K562 (cell line): ENCODE data around the gene RALGAPA2. TPM values are rescaled to one million over a fixed set of nuclear protein-coding genes. Genes with fewer than 3 reads are reported as not detected.

Experiments
- ATAC-seq: fragments of 200-7000 bp; cut with Tn5 transposase; 3 replicates; pipeline ENCODE4 v1.9.1; 2020; ENCODE audit warnings: moderate library complexity
- BruUV-seq: library from RNA; stranded (reverse); fragments of 400-500 nt; replicated peaks from 2 replicates; lab custom pipeline; 2021; lab: Mats Ljungman, UMichigan
- CTCF ChIA-PET: fragments of 300-600 bp; formaldehyde crosslinking; extraction: SDS; loops from one replicate; lab custom pipeline; 2021; ENCODE audit warnings: low intra/inter-chr PET ratio; lab: Yijun Ruan, JAX
- POLR2A ChIA-PET: fragments of 300-600, 350-650 bp; sonication (Branson Sonifier 250); formaldehyde crosslinking; extraction: SDS; loops from one replicate; lab custom pipeline; 2021; ENCODE audit warnings: antibody characterized with exemption, inconsistent platforms; lab: Yijun Ruan, JAX
- DNase-seq, 4 experiments: peaks; one replicate each; pipeline versions ENCODE4 v3.0.0 to v3.0.0-alpha.2; 2011 to 2018; ENCODE audit warnings: low spot score in 3 of 4, mixed read lengths in 3 of 4; ENCODE audit errors: extremely low read depth in 1 of 4
- FAIRE-seq: peaks from 2 replicates; lab custom pipeline; 2011; peaks lifted over from hg19 to GRCh38; lab: Jason Lieb, UNC
- H2AFZ ChIP-seq: 2 replicates; pipeline ENCODE4 v1.6.0; 2011; ENCODE audit warnings: low read depth, low read length, control low read depth, inconsistent platforms
- H3K27ac ChIP-seq: fragments of 200-600 bp; 3 replicates; pipeline ENCODE4 v1.8.0; 2011; ENCODE audit warnings: low read depth, mild to moderate bottlenecking, control low read depth, inconsistent platforms, low read length, moderate library complexity, mixed read lengths; ENCODE audit errors: extremely low read depth
- H3K27me3 ChIP-seq, 2 experiments: fragments of 300-600 bp in 1 of 2; 2 replicates in 1 of 2; 3 replicates in 1 of 2; pipeline versions ENCODE4 v1.6.0 to v1.8.0; 2011; ENCODE audit warnings: inconsistent platforms in 2 of 2, low read length in 2 of 2, mild to moderate bottlenecking in 1 of 2, mixed read lengths in 1 of 2, moderate library complexity in 1 of 2; ENCODE audit not compliant: control insufficient read depth in 2 of 2, insufficient read depth in 2 of 2
- H3K36me3 ChIP-seq: fragments of 300-600 bp; 3 replicates; pipeline ENCODE4 v1.8.0; 2011; ENCODE audit warnings: mild to moderate bottlenecking, low read length, inconsistent platforms; ENCODE audit not compliant: control insufficient read depth, insufficient read depth
- H3K4me1 ChIP-seq, 2 experiments: fragments of 200-600 bp in 1 of 2; replicated peaks in 1 of 2; 2 replicates in 1 of 2; 3 replicates in 1 of 2; pipeline versions ENCODE4 v1.5.1 to v1.8.0; 2011; ENCODE audit warnings: inconsistent platforms in 2 of 2, low read length in 2 of 2, mild to moderate bottlenecking in 1 of 2, mixed read lengths in 1 of 2, moderate library complexity in 1 of 2; ENCODE audit not compliant: control insufficient read depth in 2 of 2, insufficient read depth in 2 of 2
- H3K4me2 ChIP-seq: 2 replicates; pipeline ENCODE4 v1.6.1; 2011; ENCODE audit warnings: low read length, control low read depth, inconsistent platforms, mixed read lengths; ENCODE audit not compliant: insufficient read depth
- H3K4me3 ChIP-seq: fragments of 200-600 bp; sonication (generic), shearing (Covaris generic); 2 replicates; pipeline ENCODE4 v1.5.1; 2016; ENCODE audit warnings: control low read depth, inconsistent platforms
- H3K79me2 ChIP-seq: fragments of 200-600 bp; 3 replicates; pipeline ENCODE4 v1.8.0; 2011; ENCODE audit warnings: low read length, inconsistent platforms; ENCODE audit not compliant: control insufficient read depth, insufficient read depth
- H3K9ac ChIP-seq, 2 experiments: 2 replicates each; pipeline versions ENCODE4 v1.6.0 to v1.6.1; 2011; ENCODE audit warnings: low read depth in 2 of 2, low read length in 2 of 2, control low read depth in 1 of 2, inconsistent platforms in 1 of 2, mild to moderate bottlenecking in 1 of 2, mixed read lengths in 1 of 2; ENCODE audit not compliant: insufficient read depth in 1 of 2
- H3K9me1 ChIP-seq: one replicate; pipeline ENCODE4 v1.6.0; 2011; ENCODE audit warnings: inconsistent platforms, mild to moderate bottlenecking, low read length, moderate library complexity; ENCODE audit not compliant: control insufficient read depth, insufficient read depth
- H3K9me3 ChIP-seq: replicated peaks from 2 replicates; pipeline ENCODE4 v1.5.1; 2011; ENCODE audit warnings: low read depth, low read length, inconsistent platforms; ENCODE audit not compliant: control insufficient read depth, insufficient read depth
- H4K20me1 ChIP-seq: replicated peaks from 2 replicates; pipeline ENCODE4 v1.6.1; 2011; ENCODE audit warnings: low read length, inconsistent platforms, mixed read lengths; ENCODE audit not compliant: control insufficient read depth, insufficient read depth
- CBX2 ChIP-seq: fragments of 200-600 bp; sonication (generic); IDR thresholded peaks from one replicate; pipeline ENCODE4 v1.6.1; 2012; ENCODE audit warnings: mild to moderate bottlenecking, low read length, inconsistent platforms; ENCODE audit not compliant: insufficient read depth, poor library complexity, severe bottlenecking
- HDAC8 ChIP-seq: fragments of 450-650 bp; IDR thresholded peaks from 2 replicates; pipeline ENCODE4 v1.6.1; 2016; ENCODE audit warnings: mild to moderate bottlenecking, missing genetic modification characterization, moderate library complexity, missing compliant biosample characterization
- JUNB ChIP-seq: fragments of 450-650 bp; formaldehyde crosslinking; conservative IDR thresholded peaks from 2 replicates; pipeline ENCODE4 v1.4.0; 2020; ENCODE audit warnings: mild to moderate bottlenecking
- KLF1 ChIP-seq: fragments of 450-650 bp; IDR thresholded peaks from 2 replicates; pipeline ENCODE4 v1.6.1; 2016; ENCODE audit warnings: missing genetic modification characterization, missing compliant biosample characterization
- PTBP1 ChIP-seq: fragments of 200-400 bp; formaldehyde crosslinking; IDR thresholded peaks from 2 replicates; pipeline ENCODE4 v1.6.1; 2017; ENCODE audit warnings: low read depth, low read length
- RBM17 ChIP-seq: fragments of 200-400 bp; formaldehyde crosslinking; IDR thresholded peaks from 2 replicates; pipeline ENCODE4 v1.6.1; 2017; ENCODE audit warnings: low read depth, mild to moderate bottlenecking, low read length, borderline replicate concordance
- RFX1 ChIP-seq: fragments of 450-650 bp; IDR thresholded peaks from 2 replicates; pipeline ENCODE4 v1.6.1; 2016; ENCODE audit warnings: mild to moderate bottlenecking, moderate library complexity
- TBL1XR1 ChIP-seq, 2 experiments: IDR thresholded peaks; 2 replicates each; pipeline ENCODE4 v1.6.1; 2012; ENCODE audit warnings: improper control_type of control experiment in 2 of 2, low read length in 2 of 2, mild to moderate bottlenecking in 1 of 2
- WGBS: fragments of 100-300 bp; shearing (Covaris generic); methylation state at CpG from one replicate; pipeline ENCODE4 v1.1.6; 2016; ENCODE audit warnings: low coverage, mixed read lengths; ENCODE audit not compliant: insufficient coverage; ENCODE audit errors: missing lambda C conversion rate; 5-methylcytosine and 5-hydroxymethylcytosine counted together
- in situ Hi-C: fragments of 300-500 bp; cut with MboI; formaldehyde crosslinking; loops from 4 replicates; pipeline ENCODE4 v1.15.0; 2018; ENCODE audit warnings: inconsistent platforms, mixed read lengths
- intact Hi-C: fragments of 100-400 bp; cut with micrococcal nuclease; formaldehyde crosslinking; loops from 2 replicates; pipeline ENCODE4 v1.14.2; 2022
- polyA plus RNA-seq, 8 experiments: library from polyadenylated mRNA; depleted of rRNA in 4 of 8; stranded (reverse) in 5 of 8; unstranded in 3 of 8; fragments of >200 nt; fragmentation: Nextera tagmentation in 2 of 8; fragmentation: Illumina TruSeq in 1 of 8; extraction: Ambion mirVana in 2 of 8; extraction: Trizol in 1 of 8; gene quantifications; 2 replicates each; pipeline versions ENCODE4 v1.2.1 to v1.2.3, GENCODE V29; 2011 to 2014; ENCODE audit warnings: inconsistent platforms in 1 of 8, missing spikeins in 1 of 8
- total RNA-seq, 7 experiments: library from RNA; depleted of rRNA in 6 of 7; stranded (reverse); fragments of >200 nt in 6 of 7; fragmentation: Illumina TruSeq in 2 of 7; extraction: Trizol in 2 of 7; gene quantifications; 2 replicates each; pipeline versions ENCODE4 v1.2.1 to v1.2.3, GENCODE V29; 2011 to 2021; ENCODE audit warnings: low replicate concordance in 1 of 7

Gene RALGAPA2
- total and polyA plus RNA-seq, 9 of the 15 experiments (the other 6 are each of a cell fraction or from before 2014, with no cell fraction given), result 0.35 to 2.7 (median 1.4) TPM

GRCh38 chr20:20529597-20529996, 182.8 kb downstream of the RALGAPA2 start:
- Histone ChIP-seq H3K9ac (no peak overlapping the region), H3K4me1 (no peaks in the 10 kb centered on the region), H3K27me3 (no peaks in the 10 kb centered on the region), H3K9me1 (no peaks in the 10 kb centered on the region), H3K9me3 (no peaks in the 10 kb centered on the region), H4K20me1 (no peaks in the 10 kb centered on the region), H3K36me3 (no peaks in the 10 kb centered on the region), H3K79me2 (no peaks in the 10 kb centered on the region), H3K4me3 (no peak overlapping the region), H3K27ac (no peak overlapping the region), H3K4me2 (no peak overlapping the region), H2AFZ (no peak overlapping the region)
- in situ Hi-C loops, result no loop called here
- WGBS, result 0% methylated on average over 4 of the region's 4 CpGs
- DNase-seq, result no peak
- intact Hi-C loops, result no loop called here
- CTCF ChIA-PET, result no interaction called here
- BruUV-seq, result no TSS peak
- ATAC-seq, result no peak
- FAIRE-seq, result no peak
- TF ChIP-seq KLF1 (tag), result no peak
- no peak for TF ChIP-seq JUNB (CRISPR knock-in tag)
- POLR2A ChIA-PET, result no interaction called here

GRCh38 chr20:20528861-20529260, 183.6 kb downstream of the RALGAPA2 start:
- Histone ChIP-seq H3K9me1 (no peaks in the 10 kb centered on the region), H3K4me1 (no peaks in the 10 kb centered on the region), H3K27me3 (no peaks in the 10 kb centered on the region), H3K36me3 (no peaks in the 10 kb centered on the region), H3K9ac (no peak overlapping the region), H3K4me2 (no peak overlapping the region), H4K20me1 (no peaks in the 10 kb centered on the region), H3K79me2 (no peaks in the 10 kb centered on the region)
- ATAC-seq (no peak), FAIRE-seq (no peak)
- in situ Hi-C loops, result no loop called here
- BruUV-seq, result no TSS peak
- TF ChIP-seq HDAC8 (tag) (no peak), TBL1XR1 (IDR thresholded peaks at IDR 0.05; ENCODE audit: low read length in 2 of 2) (no peak), RFX1 (0 out of 2 replicates have a peak, but pooled peaks have one; percentile 13), CBX2 (no peak), PTBP1 (no peak), RBM17 (no peak)
- TF ChIP-seq, all 486 proteins: peak for 1
- H3K9me3 ChIP-seq, result no peaks in the 10 kb centered on the region
- no peak overlapping the region for H3K4me3 ChIP-seq
- WGBS, result 0% methylated on average over 1 of the region's 3 CpGs
- intact Hi-C loops, result no loop called here
- no peak for DNase-seq
- H3K27ac ChIP-seq, result no peak overlapping the region
- CTCF ChIA-PET, result no interaction called here
- POLR2A ChIA-PET, result no interaction called here
- H2AFZ ChIP-seq, result no peak overlapping the region
